ENCODE data around the gene COP1. TPM values are rescaled to one million over a fixed set of nuclear protein-coding genes. Genes with fewer than 3 reads are reported as not detected.

Gene COP1
- total RNA-seq, 1 donor from 2014 or later = 39.1 TPM

DNA sequence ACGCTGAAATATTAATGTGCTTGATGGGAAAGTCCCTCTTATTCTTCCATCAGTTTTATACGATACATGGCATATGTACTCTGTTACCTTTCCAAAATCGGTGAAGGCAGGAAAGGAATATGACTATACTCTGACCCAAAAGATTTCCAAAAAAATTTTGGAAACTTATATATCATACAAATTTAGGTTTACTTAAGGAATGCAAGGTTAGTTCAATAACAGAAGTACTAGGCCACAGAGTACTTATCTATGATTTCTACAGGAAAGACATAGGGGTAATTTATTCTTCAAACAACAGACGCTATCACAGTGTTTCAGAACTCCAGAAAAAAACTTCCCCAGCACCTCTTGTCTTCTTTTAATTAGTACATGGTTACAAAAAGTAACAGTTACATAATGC is 84.8 kb downstream of the COP1 start:
- H3K27ac Mint-ChIP-seq (ENCODE audit: unreplicated experiment) = no peak overlapping the region
- peaks cover 24% of the 10 kb centered on the region for H3K36me3 Mint-ChIP-seq (ENCODE audit: unreplicated experiment)
- H3K4me1 Mint-ChIP-seq (ENCODE audit: unreplicated experiment) = peaks cover 7% of the 10 kb centered on the region
- H3K27me3 Mint-ChIP-seq (ENCODE audit: unreplicated experiment) = no peaks in the 10 kb centered on the region
- H3K4me3 Mint-ChIP-seq (ENCODE audit: unreplicated experiment) = no peak overlapping the region
- no peak for DNase-seq (ENCODE audit: extremely low spot score, unreplicated experiment)
- TF ChIP-seq, protein P1, sequence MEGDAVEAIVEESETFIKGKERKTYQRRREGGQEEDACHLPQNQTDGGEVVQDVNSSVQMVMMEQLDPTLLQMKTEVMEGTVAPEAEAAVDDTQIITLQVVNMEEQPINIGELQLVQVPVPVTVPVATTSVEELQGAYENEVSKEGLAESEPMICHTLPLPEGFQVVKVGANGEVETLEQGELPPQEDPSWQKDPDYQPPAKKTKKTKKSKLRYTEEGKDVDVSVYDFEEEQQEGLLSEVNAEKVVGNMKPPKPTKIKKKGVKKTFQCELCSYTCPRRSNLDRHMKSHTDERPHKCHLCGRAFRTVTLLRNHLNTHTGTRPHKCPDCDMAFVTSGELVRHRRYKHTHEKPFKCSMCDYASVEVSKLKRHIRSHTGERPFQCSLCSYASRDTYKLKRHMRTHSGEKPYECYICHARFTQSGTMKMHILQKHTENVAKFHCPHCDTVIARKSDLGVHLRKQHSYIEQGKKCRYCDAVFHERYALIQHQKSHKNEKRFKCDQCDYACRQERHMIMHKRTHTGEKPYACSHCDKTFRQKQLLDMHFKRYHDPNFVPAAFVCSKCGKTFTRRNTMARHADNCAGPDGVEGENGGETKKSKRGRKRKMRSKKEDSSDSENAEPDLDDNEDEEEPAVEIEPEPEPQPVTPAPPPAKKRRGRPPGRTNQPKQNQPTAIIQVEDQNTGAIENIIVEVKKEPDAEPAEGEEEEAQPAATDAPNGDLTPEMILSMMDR (IDR thresholded peaks at IDR 0.05) = no peak
- H3K9me3 Mint-ChIP-seq (ENCODE audit: unreplicated experiment) = peaks cover 30% of the 10 kb centered on the region

DNA sequence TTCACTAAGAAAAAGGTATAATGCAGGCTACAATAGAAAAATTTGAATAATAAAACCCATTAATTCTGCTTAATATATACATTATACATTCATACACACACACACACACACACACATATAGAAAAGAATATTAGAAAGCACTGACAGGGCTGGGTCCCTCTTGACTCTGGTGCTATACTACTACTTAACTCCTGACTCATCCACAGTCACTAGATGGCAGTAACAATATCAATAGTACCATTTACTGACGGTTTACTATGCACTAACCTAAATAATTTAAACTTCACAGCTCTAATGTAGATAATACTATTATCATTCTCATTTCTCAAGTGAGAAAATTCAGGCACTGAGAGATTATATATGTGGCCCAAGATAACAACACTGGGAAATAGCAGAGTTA is 87.5 kb downstream of the COP1 start:
- Mint-ChIP-seq H3K27ac (ENCODE audit: unreplicated experiment) (no peak overlapping the region), H3K4me1 (ENCODE audit: unreplicated experiment) (peaks cover 7% of the 10 kb centered on the region), H3K4me3 (ENCODE audit: unreplicated experiment) (no peak overlapping the region), H3K36me3 (ENCODE audit: unreplicated experiment) (peaks cover 28% of the 10 kb centered on the region), H3K27me3 (ENCODE audit: unreplicated experiment) (no peaks in the 10 kb centered on the region), H3K9me3 (ENCODE audit: unreplicated experiment) (peaks cover 18% of the 10 kb centered on the region)
- TF ChIP-seq, protein P1 (IDR thresholded peaks at IDR 0.05) = peak; percentile 43
- DNase-seq (ENCODE audit: extremely low spot score, unreplicated experiment) = no peak

DNA sequence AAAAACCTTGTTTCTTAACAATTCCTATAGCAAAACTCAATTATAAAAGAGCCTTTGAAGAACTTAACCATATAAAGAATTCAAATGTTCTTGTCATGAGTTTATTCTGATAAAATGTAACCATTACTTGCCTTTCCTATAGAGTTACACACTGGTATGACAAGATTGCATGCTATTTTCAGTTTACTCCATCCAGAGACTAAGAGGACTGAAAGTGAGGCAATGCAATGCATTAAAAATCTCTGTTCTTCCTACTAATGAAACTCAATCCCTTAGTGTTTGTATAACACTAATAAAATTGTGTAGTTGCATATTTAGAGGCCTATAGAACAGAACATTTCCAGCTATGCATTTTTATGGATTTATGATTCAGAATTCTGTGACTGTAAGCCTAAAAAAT is 88.1 kb downstream of the COP1 start:
- no peak overlapping the region for H3K4me3 Mint-ChIP-seq (ENCODE audit: unreplicated experiment)
- peaks cover 7% of the 10 kb centered on the region for H3K4me1 Mint-ChIP-seq (ENCODE audit: unreplicated experiment)
- peaks cover 15% of the 10 kb centered on the region for H3K9me3 Mint-ChIP-seq (ENCODE audit: unreplicated experiment)
- TF ChIP-seq, protein P1 (IDR thresholded peaks at IDR 0.05) = no peak
- H3K27me3 Mint-ChIP-seq (ENCODE audit: unreplicated experiment) = no peaks in the 10 kb centered on the region
- H3K36me3 Mint-ChIP-seq (ENCODE audit: unreplicated experiment) = peaks cover 27% of the 10 kb centered on the region
- no peak overlapping the region for H3K27ac Mint-ChIP-seq (ENCODE audit: unreplicated experiment)
- no peak for DNase-seq (ENCODE audit: extremely low spot score, unreplicated experiment)

DNA sequence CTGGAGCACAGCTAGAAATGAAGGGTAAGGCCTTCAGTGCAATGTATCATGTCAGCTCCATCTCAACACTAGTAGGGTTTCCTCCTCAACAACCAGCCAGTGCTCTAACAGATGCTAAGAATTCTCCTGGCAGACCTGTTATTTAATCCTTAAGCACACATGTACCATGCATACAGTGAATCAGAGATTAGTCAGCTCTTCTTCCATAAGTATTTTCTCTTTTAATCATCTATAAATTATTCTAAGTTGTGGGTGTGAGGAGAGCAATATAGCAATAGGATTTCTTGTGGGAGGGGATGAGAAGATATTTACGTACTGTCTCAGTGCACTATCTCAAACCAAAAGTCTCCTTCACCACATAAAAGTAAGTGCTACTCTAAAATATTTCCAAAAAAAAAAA is 95.3 kb downstream of the COP1 start:
- H3K36me3 Mint-ChIP-seq (ENCODE audit: unreplicated experiment) = peaks cover 34% of the 10 kb centered on the region
- no peaks in the 10 kb centered on the region for H3K27me3 Mint-ChIP-seq (ENCODE audit: unreplicated experiment)
- H3K9me3 Mint-ChIP-seq (ENCODE audit: unreplicated experiment) = peaks cover 6% of the 10 kb centered on the region
- no peak overlapping the region for H3K4me3 Mint-ChIP-seq (ENCODE audit: unreplicated experiment)
- no peak overlapping the region for H3K27ac Mint-ChIP-seq (ENCODE audit: unreplicated experiment)
- DNase-seq (ENCODE audit: extremely low spot score, unreplicated experiment) = no peak
- peaks cover 11% of the 10 kb centered on the region for H3K4me1 Mint-ChIP-seq (ENCODE audit: unreplicated experiment)
- TF ChIP-seq, protein P1 (IDR thresholded peaks at IDR 0.05) = no peak

DNA sequence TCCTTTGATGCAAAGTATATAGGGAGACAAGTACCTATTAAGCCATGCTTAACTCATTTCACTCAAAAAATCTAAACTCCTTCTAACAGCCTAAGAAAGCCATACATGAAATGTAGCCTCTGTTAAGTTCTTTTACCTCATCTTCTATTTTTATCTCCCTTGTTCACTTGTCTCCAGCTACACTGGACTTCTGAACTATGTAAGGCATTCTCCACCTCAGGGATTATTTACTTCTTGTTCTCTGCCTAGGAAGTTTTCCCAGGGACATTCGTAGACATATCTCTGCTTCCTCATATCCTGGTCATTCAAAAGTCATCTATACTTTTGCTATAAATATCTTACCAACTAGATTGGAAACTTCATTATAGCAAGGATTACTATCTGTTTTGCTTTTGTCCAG is 96.9 kb downstream of the COP1 start:
- no peaks in the 10 kb centered on the region for H3K27me3 Mint-ChIP-seq (ENCODE audit: unreplicated experiment)
- TF ChIP-seq, protein P1 (IDR thresholded peaks at IDR 0.05) = no peak
- peaks cover 31% of the 10 kb centered on the region for H3K36me3 Mint-ChIP-seq (ENCODE audit: unreplicated experiment)
- H3K4me3 Mint-ChIP-seq (ENCODE audit: unreplicated experiment) = no peak overlapping the region
- peak overlapping the region; percentile 35 for H3K27ac Mint-ChIP-seq (ENCODE audit: unreplicated experiment)
- no peak for DNase-seq (ENCODE audit: extremely low spot score, unreplicated experiment)
- H3K9me3 Mint-ChIP-seq (ENCODE audit: unreplicated experiment) = peaks cover 6% of the 10 kb centered on the region
- peaks cover 11% of the 10 kb centered on the region for H3K4me1 Mint-ChIP-seq (ENCODE audit: unreplicated experiment)

Measured in osteocyte (in vitro differentiated cells).